Kidney epithelial cell (primary cell): ENCODE results near the gene SPAG9. TPM values are rescaled to one million over a fixed set of nuclear protein-coding genes. Genes with fewer than 3 reads are reported as not detected.

Source experiments
- DNase-seq: peaks from one replicate; pipeline ENCODE4 v3.0.0-alpha.2; 2010; ENCODE audit warnings: low read depth
- H3K27me3 ChIP-seq: 2 replicates; pipeline ENCODE4 v1.6.0; 2011; ENCODE audit warnings: low read length; ENCODE audit not compliant: control insufficient read depth, insufficient read depth
- H3K36me3 ChIP-seq: 2 replicates; pipeline ENCODE4 v1.5.1; 2011; ENCODE audit warnings: low read length; ENCODE audit not compliant: control insufficient read depth, insufficient read depth
- H3K4me3 ChIP-seq: 2 replicates; pipeline ENCODE4 v1.5.1; 2011; ENCODE audit warnings: low read depth, mild to moderate bottlenecking, control low read depth, low read length
- total RNA-seq: library from RNA; depleted of rRNA; stranded (reverse); fragments of >200 nt; gene quantifications from 2 replicates; pipeline ENCODE4 v1.2.3, GENCODE V29; 2015
- TF ChIP-seq, protein P1 (sequence below): IDR thresholded peaks from 2 replicates; pipeline ENCODE4 v1.5.1; 2011; ENCODE audit warnings: mild to moderate bottlenecking, moderate library complexity, low read length, control low read depth, inconsistent platforms; ENCODE audit not compliant: insufficient read depth, poor library complexity, severe bottlenecking

The SPAG9 gene
- total RNA-seq, 1 donor from 2014 or later: 85.5 TPM

DNA sequence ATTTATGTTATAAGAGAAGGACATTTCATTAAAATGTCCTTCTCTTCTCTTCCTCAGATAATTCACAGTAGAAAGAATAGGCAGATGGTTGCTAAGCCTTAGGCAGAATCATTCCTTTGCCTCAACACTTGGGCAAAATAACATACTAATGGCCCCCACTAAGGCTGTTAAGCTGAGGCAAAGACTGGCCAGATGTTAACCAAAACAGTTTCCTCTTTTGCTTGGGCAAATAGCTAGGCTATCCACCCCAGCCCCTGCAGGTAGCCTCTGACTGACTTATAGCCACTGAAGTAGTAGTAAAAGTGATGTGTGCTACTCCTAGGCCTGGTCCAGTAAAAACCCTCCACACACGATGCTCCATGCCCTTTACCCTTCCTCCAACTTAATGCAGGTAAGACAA lies 55.2 kb downstream of the SPAG9 start:
- H3K4me3 ChIP-seq: no peak overlapping the region
- no peak for DNase-seq
- no peaks in the 10 kb centered on the region for H3K36me3 ChIP-seq
- no peaks in the 10 kb centered on the region for H3K27me3 ChIP-seq
- TF ChIP-seq, protein P1, sequence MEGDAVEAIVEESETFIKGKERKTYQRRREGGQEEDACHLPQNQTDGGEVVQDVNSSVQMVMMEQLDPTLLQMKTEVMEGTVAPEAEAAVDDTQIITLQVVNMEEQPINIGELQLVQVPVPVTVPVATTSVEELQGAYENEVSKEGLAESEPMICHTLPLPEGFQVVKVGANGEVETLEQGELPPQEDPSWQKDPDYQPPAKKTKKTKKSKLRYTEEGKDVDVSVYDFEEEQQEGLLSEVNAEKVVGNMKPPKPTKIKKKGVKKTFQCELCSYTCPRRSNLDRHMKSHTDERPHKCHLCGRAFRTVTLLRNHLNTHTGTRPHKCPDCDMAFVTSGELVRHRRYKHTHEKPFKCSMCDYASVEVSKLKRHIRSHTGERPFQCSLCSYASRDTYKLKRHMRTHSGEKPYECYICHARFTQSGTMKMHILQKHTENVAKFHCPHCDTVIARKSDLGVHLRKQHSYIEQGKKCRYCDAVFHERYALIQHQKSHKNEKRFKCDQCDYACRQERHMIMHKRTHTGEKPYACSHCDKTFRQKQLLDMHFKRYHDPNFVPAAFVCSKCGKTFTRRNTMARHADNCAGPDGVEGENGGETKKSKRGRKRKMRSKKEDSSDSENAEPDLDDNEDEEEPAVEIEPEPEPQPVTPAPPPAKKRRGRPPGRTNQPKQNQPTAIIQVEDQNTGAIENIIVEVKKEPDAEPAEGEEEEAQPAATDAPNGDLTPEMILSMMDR: no peak

DNA sequence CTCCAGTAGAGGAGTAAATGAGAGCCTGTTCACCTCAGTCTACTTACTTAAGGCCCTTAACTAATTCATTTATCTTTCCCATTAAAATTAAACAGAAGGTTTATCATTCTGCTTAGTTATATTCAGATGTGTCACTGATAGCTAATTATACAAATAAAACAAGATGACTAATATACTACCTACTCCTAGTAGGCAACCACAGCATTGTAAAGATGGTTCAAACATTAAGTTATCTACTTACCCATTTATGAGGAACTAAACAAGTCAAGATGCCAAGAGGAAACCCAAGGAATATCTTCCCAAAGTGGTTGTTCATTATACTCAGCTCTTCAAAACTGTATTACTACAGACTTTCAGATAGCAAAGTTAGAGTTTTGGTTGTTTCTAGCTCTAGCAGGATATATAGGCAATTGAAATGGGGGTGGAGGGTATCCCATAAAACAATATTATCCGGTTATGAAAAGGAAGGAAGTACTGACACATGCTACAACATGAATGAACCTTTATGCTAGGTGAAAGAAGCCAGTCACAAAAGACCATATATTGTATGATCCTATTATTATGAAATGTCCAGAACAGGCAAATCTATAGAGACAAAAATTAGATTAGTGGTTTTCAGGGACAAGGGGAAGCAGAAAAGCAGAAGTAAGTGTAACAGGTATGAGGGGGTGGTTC lies 56.5 kb downstream of the SPAG9 start:
- Histone ChIP-seq H3K4me3 (no peak overlapping the region), H3K27me3 (no peaks in the 10 kb centered on the region), H3K36me3 (no peaks in the 10 kb centered on the region)
- DNase-seq: no peak
- TF ChIP-seq, protein P1: no peak

DNA sequence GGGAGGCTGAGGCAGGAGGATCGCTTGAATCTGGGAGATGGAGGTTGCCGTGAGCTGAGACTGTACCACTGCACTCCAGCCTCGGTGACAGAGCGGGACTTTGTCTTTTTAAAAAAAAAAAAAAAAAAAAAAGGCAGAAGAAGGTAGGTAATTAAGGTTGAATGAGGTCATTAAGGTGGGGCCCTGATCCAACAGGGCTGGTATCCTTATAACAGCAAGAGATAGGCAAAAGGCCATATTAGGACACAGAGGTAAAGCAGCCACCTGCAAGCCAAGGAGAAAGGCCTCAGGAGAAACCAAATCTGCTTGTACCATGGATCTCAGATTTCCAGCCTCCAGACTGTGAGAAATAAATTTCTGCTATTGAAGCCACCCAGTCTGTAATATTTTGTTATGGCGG lies 60.3 kb downstream of the SPAG9 start:
- no peaks in the 10 kb centered on the region for H3K27me3 ChIP-seq
- H3K36me3 ChIP-seq: no peaks in the 10 kb centered on the region
- TF ChIP-seq, protein P1: no peak
- no peak overlapping the region for H3K4me3 ChIP-seq
- no peak for DNase-seq

DNA sequence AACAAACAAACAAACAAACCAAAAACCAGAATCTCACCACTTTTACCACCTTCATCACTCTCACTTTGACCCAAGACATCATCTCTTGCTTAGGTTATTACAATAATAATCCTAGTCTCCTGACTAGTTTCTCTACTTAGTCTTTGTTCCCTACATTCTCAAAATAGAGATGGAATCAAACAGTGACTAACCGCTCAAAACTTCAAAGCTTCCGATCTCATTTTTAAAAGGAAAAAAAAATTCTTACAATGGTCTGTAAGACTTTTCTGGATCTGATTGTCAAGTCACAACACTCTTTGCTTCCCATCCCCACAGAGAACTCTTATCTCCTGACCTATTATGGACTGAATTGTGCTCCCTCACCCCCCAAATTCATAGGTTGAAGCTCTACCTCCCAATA lies 60.9 kb downstream of the SPAG9 start:
- DNase-seq: no peak
- TF ChIP-seq, protein P1: no peak
- H3K36me3 ChIP-seq: no peaks in the 10 kb centered on the region
- H3K27me3 ChIP-seq: no peaks in the 10 kb centered on the region
- no peak overlapping the region for H3K4me3 ChIP-seq

DNA sequence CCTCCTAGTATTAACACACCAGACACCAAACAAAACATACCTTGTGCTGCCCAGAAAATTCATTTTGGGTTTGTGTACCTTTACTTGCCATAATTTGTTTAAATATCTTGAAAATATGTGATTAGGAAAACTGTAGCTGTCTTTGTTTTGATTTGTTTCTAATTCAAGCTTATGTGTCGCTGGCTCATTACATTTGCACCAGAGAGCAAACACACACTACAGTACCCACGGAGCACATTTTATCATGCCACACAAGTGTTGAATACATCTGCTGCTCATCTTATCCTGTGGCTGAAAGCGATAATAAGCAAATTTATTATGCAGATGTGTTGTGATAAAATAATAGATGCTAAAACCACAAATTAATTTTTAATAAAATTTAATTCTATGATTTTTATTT lies 63.1 kb downstream of the SPAG9 start:
- TF ChIP-seq, protein P1: no peak
- no peaks in the 10 kb centered on the region for H3K36me3 ChIP-seq
- no peaks in the 10 kb centered on the region for H3K27me3 ChIP-seq
- H3K4me3 ChIP-seq: no peak overlapping the region
- DNase-seq: no peak
